Measurements from ENCODE around the gene MAPKAPK5.
"Not testable (repeated sequence)": the region's sequence is repeated elsewhere in the genome, so short reads cannot be mapped to it uniquely, and the experiment has no call there.

The MAPKAPK5 gene

GRCh38 chr12:111886662-111887545 is 44.9 kb downstream of the MAPKAPK5 start:
- DNase-seq (ENCODE audit: low read depth): no peak

- no peak for DNase-seq (ENCODE audit: low read depth)
Measured at GRCh38 chr12:111887926-111888745, 46.1 kb downstream of the MAPKAPK5 start.

GRCh38 chr12:111893287-111893686 is 51.3 kb downstream of the MAPKAPK5 start:
- peak; percentile 74 for DNase-seq (ENCODE audit: low read depth)

GRCh38 chr12:111894556-111894955 is 52.5 kb downstream of the MAPKAPK5 start:
- no peak for DNase-seq (ENCODE audit: low read depth)

GRCh38 chr12:111901182-111901581 is 59.2 kb downstream of the MAPKAPK5 start:
- DNase-seq (ENCODE audit: low read depth): no peak

- DNase-seq (ENCODE audit: low read depth): no peak
Measured at GRCh38 chr12:111904446-111904975, 62.5 kb downstream of the MAPKAPK5 start.

GRCh38 chr12:111905502-111905901 is 63.5 kb downstream of the MAPKAPK5 start:
- no peak for DNase-seq (ENCODE audit: low read depth)

GRCh38 chr12:111907740-111908139 is 65.7 kb downstream of the MAPKAPK5 start:
- DNase-seq (ENCODE audit: low read depth): no peak

- DNase-seq (ENCODE audit: low read depth): no peak
Measured at GRCh38 chr12:111925171-111925570, 83.1 kb downstream of the MAPKAPK5 start.

- DNase-seq (ENCODE audit: low read depth): no peak
Measured at GRCh38 chr12:111926631-111927030, 84.6 kb downstream of the MAPKAPK5 start.

GRCh38 chr12:111927346-111927745 is 85.3 kb downstream of the MAPKAPK5 start:
- DNase-seq (ENCODE audit: low read depth): peak; percentile 6

GRCh38 chr12:111932241-111932640 is 90.2 kb downstream of the MAPKAPK5 start:
- DNase-seq (ENCODE audit: low read depth): no peak

GRCh38 chr12:111936869-111937268 is 94.8 kb downstream of the MAPKAPK5 start:
- no peak for DNase-seq (ENCODE audit: low read depth)

GRCh38 chr12:111937429-111937828 is 95.4 kb downstream of the MAPKAPK5 start:
- DNase-seq (ENCODE audit: low read depth): no peak

GRCh38 chr12:111942557-111942956 is 100.5 kb downstream of the MAPKAPK5 start:
- peak; percentile 87 for DNase-seq (ENCODE audit: low read depth)

- DNase-seq (ENCODE audit: low read depth): no peak
Measured at GRCh38 chr12:111943929-111944328, 101.9 kb downstream of the MAPKAPK5 start.

- not testable (repeated sequence) for DNase-seq (ENCODE audit: low read depth)
Measured at GRCh38 chr12:111950961-111951676, 109.1 kb downstream of the MAPKAPK5 start.

All from fibroblast of gingiva (primary cell).